Measurements from ENCODE around the gene TAMALIN.
A peak's percentile ranks its signal among the peaks of the same experiment; 100 is the strongest.

The TAMALIN gene

DNA sequence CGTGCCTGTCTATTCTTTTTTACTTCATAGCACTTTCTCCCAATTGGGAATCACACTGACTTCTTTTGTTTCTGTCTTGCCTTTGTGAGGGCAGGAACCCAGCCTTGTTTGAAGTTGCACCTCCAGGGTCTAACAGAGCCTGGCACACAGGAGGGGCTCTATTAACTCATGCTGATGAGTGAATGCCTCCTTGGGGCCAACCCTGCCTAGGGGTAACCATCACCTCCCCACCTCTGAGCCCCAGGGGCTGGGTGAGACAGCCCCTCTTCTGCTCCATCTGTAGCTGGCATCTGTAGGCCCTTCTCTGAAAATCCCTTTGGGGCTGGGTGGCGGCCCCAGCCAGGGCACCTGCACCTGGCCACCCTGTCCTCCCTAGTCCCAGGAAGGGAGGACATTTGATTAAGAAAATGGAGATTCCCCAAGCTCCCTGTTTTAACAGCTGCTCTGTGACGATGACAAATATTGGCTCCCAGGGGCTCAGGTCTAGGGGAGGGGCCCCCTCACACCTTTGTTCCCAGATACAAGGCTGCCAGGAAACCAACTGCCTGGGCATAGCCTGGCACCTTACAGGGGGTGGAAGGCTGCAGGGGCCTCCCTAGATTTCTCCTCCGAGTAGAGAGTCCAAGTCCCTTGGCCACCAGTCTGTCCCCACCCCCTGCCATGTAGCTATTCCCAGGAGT is 11.8 kb downstream of the TAMALIN start:
- H3K27ac ChIP-seq (replicated peaks) = no peak overlapping the region
- TF ChIP-seq POLR2AphosphoS5 (IDR thresholded peaks at IDR 0.05; ENCODE audit: low read depth) (no peak), SPI1 (IDR thresholded peaks at IDR 0.05; ENCODE audit: borderline replicate concordance, low read depth) (no peak), GABPA (IDR thresholded peaks at IDR 0.05; ENCODE audit: low read depth) (no peak)
- TF ChIP-seq, protein P1, sequence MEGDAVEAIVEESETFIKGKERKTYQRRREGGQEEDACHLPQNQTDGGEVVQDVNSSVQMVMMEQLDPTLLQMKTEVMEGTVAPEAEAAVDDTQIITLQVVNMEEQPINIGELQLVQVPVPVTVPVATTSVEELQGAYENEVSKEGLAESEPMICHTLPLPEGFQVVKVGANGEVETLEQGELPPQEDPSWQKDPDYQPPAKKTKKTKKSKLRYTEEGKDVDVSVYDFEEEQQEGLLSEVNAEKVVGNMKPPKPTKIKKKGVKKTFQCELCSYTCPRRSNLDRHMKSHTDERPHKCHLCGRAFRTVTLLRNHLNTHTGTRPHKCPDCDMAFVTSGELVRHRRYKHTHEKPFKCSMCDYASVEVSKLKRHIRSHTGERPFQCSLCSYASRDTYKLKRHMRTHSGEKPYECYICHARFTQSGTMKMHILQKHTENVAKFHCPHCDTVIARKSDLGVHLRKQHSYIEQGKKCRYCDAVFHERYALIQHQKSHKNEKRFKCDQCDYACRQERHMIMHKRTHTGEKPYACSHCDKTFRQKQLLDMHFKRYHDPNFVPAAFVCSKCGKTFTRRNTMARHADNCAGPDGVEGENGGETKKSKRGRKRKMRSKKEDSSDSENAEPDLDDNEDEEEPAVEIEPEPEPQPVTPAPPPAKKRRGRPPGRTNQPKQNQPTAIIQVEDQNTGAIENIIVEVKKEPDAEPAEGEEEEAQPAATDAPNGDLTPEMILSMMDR (IDR thresholded peaks at IDR 0.05; ENCODE audit: insufficient read depth, low read length) = no peak
- TF ChIP-seq, protein P2, sequence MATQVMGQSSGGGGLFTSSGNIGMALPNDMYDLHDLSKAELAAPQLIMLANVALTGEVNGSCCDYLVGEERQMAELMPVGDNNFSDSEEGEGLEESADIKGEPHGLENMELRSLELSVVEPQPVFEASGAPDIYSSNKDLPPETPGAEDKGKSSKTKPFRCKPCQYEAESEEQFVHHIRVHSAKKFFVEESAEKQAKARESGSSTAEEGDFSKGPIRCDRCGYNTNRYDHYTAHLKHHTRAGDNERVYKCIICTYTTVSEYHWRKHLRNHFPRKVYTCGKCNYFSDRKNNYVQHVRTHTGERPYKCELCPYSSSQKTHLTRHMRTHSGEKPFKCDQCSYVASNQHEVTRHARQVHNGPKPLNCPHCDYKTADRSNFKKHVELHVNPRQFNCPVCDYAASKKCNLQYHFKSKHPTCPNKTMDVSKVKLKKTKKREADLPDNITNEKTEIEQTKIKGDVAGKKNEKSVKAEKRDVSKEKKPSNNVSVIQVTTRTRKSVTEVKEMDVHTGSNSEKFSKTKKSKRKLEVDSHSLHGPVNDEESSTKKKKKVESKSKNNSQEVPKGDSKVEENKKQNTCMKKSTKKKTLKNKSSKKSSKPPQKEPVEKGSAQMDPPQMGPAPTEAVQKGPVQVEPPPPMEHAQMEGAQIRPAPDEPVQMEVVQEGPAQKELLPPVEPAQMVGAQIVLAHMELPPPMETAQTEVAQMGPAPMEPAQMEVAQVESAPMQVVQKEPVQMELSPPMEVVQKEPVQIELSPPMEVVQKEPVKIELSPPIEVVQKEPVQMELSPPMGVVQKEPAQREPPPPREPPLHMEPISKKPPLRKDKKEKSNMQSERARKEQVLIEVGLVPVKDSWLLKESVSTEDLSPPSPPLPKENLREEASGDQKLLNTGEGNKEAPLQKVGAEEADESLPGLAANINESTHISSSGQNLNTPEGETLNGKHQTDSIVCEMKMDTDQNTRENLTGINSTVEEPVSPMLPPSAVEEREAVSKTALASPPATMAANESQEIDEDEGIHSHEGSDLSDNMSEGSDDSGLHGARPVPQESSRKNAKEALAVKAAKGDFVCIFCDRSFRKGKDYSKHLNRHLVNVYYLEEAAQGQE (IDR thresholded peaks at IDR 0.05; ENCODE audit: insufficient replicate concordance, low read depth) = no peak
- no peak overlapping the region for H3K4me3 ChIP-seq (replicated peaks; ENCODE audit: insufficient read depth, low read length)
- no peak for DNase-seq (ENCODE audit: low read depth in 1 of 2, low spot score in 1 of 2)
- H3K27me3 ChIP-seq (ENCODE audit: insufficient read depth, poor library complexity, severe bottlenecking) = no peaks in the 10 kb centered on the region

DNA sequence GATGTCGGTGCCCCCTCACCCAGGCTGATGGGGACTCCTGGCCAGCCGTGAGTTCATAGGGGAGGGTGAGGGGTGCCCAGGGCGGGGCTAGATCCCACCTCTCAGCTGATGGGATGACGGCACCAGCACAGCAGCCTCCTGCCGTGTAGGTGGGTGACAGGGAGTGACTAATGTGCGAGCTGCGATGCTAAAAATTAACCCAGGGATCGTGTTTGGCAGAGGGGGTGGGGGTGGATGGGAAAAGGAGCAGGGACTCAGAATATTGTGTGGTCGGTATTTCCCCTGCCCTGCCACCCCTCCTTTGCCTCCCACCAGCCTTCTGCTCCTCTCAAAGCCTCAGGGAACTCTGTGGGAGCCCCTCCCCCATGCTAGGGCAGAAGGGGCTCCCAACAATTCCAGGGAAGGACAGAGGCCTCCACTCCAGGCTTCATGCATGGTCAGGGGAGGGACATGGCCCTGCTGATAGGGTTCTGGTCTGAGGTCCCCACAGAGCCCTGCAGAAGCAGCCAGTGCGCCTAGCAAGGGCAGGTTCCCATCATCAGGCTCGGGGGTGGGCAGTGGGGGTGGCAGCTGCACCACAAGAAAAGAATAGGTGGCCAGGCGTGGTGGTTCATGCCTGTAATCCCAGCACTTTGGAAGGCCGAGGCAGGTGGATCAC is 12.5 kb downstream of the TAMALIN start:
- no peak for DNase-seq (ENCODE audit: low read depth in 1 of 2, low spot score in 1 of 2)
- H3K4me3 ChIP-seq (replicated peaks; ENCODE audit: insufficient read depth, low read length) = no peak overlapping the region
- TF ChIP-seq GABPA (IDR thresholded peaks at IDR 0.05; ENCODE audit: low read depth) (no peak), SPI1 (IDR thresholded peaks at IDR 0.05; ENCODE audit: borderline replicate concordance, low read depth) (no peak), POLR2AphosphoS5 (IDR thresholded peaks at IDR 0.05; ENCODE audit: low read depth) (no peak)
- TF ChIP-seq, protein P2 (IDR thresholded peaks at IDR 0.05; ENCODE audit: insufficient replicate concordance, low read depth) = no peak
- TF ChIP-seq, protein P1 (IDR thresholded peaks at IDR 0.05; ENCODE audit: insufficient read depth, low read length) = no peak
- no peak overlapping the region for H3K27ac ChIP-seq (replicated peaks)
- H3K27me3 ChIP-seq (ENCODE audit: insufficient read depth, poor library complexity, severe bottlenecking) = no peaks in the 10 kb centered on the region

DNA sequence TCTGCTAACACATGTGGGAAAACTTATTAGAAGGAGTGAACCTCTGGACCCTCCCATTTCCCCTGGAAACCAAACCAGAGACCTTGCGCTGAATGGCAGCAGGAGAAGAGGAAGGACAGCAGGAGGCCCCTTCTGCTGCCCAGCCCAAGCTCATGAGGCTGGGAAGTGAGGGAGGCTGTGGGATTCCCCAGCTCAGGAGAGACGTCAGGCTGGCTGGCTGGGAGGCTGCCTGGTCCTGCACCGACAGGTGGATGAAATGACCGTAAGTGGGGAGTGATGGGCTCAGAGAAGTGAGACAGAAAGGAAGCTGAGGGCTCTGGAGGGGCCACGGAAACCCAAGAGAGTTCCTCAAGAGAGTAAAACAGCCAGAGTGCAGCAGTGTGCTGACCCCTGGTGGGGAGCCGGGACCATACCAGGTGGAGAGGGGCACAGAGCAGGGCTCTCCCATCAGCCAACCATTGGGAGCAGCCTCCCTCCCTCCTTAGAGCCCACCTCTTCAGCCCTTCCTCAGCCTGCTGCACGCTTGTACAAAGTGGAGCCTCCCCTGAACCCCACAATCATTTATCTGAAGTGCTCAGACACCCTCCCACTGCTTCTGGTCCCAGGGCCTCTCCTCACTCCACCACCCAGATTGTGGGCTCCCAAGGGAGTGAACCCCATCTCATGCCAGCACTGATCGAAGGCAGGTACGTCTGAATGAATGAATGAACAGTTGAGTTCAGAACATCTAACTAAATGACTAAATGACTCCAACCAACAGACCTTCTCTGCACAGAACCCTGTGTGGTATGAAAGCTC is 14.0 kb downstream of the TAMALIN start:
- Histone ChIP-seq H3K27me3 (ENCODE audit: insufficient read depth, poor library complexity, severe bottlenecking) (no peaks in the 10 kb centered on the region), H3K27ac (replicated peaks) (no peak overlapping the region), H3K4me3 (replicated peaks; ENCODE audit: insufficient read depth, low read length) (no peak overlapping the region)
- DNase-seq (ENCODE audit: low read depth in 1 of 2, low spot score in 1 of 2) = peak in 1 of 2 experiments; percentile 72
- TF ChIP-seq POLR2AphosphoS5 (IDR thresholded peaks at IDR 0.05; ENCODE audit: low read depth) = no peak
- TF ChIP-seq, protein P1 (IDR thresholded peaks at IDR 0.05; ENCODE audit: insufficient read depth, low read length) = peak; percentile 81
- TF ChIP-seq GABPA (IDR thresholded peaks at IDR 0.05; ENCODE audit: low read depth) = no peak
- 0 out of 2 replicates have a peak, but pooled peaks have one; percentile 1 for TF ChIP-seq SPI1 (IDR thresholded peaks at IDR 0.05; ENCODE audit: borderline replicate concordance, low read depth)

Data from HL-60 (cell line).